ENCODE results near the gene GPR156.

DNA sequence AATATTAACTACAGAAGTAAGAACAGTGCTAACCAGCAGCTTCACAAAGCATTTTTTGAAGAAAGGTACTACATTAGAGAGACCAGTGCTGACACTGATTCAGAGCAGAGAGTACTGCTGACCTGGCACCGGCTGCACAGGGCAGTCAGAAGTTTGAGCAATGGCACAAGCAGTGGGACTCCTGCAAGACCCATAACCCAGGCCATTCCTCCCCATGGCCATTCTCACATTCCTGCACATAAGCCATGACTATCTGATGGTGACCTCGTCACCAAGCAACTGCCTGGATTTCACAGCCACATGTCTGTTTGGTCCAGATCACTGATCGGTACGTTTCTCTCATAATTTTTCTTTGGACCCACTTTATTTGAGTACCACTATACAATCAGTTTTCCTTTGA is 88.7 kb downstream of the GPR156 start:
- TF ChIP-seq PCBP1 (IDR thresholded peaks at IDR 0.05; ENCODE audit: low read depth, low read length, poor library complexity, severe bottlenecking) (no peak), ZNF354B (CRISPR knock-in tag; IDR thresholded peaks at IDR 0.05) (no peak), ZNF232 (CRISPR knock-in tag; IDR thresholded peaks at IDR 0.05) (no peak), ZNF146 (CRISPR knock-in tag; IDR thresholded peaks at IDR 0.05; ENCODE audit: unreplicated experiment) (no peak), RAD21 (CRISPR knock-in tag; conservative IDR thresholded peaks at IDR 0.05 in 1 of 2, IDR thresholded peaks at IDR 0.05 in 1 of 2) (no peak), SMC3 (conservative IDR thresholded peaks at IDR 0.05; ENCODE audit: insufficient read depth, low read depth, low read length) (no peak), POLR2A (conservative IDR thresholded peaks at IDR 0.05) (no peak), YY1 (IDR thresholded peaks at IDR 0.05; ENCODE audit: borderline replicate concordance in 1 of 3, control insufficient read depth in 1 of 3, extremely low read depth in 1 of 3, insufficient read depth in 3 of 3, insufficient read length in 1 of 3, insufficient replicate concordance in 2 of 3, low read depth in 1 of 3, low read length in 2 of 3) (no peak)
- TF ChIP-seq, protein P1, sequence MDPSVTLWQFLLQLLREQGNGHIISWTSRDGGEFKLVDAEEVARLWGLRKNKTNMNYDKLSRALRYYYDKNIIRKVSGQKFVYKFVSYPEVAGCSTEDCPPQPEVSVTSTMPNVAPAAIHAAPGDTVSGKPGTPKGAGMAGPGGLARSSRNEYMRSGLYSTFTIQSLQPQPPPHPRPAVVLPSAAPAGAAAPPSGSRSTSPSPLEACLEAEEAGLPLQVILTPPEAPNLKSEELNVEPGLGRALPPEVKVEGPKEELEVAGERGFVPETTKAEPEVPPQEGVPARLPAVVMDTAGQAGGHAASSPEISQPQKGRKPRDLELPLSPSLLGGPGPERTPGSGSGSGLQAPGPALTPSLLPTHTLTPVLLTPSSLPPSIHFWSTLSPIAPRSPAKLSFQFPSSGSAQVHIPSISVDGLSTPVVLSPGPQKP (CRISPR knock-in tag; IDR thresholded peaks at IDR 0.05) = no peak
- TF ChIP-seq, protein P2, sequence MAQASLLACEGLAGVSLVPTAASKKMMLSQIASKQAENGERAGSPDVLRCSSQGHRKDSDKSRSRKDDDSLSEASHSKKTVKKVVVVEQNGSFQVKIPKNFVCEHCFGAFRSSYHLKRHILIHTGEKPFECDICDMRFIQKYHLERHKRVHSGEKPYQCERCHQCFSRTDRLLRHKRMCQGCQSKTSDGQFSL (CRISPR knock-in tag; IDR thresholded peaks at IDR 0.05) = no peak
- TF ChIP-seq, protein P2 (tag; IDR thresholded peaks at IDR 0.05) = no peak

All from K562 (cell line).